ENCODE data around the gene CEP97.
A peak's percentile ranks its signal among the peaks of the same experiment; 100 is the strongest.
"Not testable (repeated sequence)": the region's sequence is repeated elsewhere in the genome, so short reads cannot be mapped to it uniquely, and the experiment has no call there.

CEP97 gene, protein sequence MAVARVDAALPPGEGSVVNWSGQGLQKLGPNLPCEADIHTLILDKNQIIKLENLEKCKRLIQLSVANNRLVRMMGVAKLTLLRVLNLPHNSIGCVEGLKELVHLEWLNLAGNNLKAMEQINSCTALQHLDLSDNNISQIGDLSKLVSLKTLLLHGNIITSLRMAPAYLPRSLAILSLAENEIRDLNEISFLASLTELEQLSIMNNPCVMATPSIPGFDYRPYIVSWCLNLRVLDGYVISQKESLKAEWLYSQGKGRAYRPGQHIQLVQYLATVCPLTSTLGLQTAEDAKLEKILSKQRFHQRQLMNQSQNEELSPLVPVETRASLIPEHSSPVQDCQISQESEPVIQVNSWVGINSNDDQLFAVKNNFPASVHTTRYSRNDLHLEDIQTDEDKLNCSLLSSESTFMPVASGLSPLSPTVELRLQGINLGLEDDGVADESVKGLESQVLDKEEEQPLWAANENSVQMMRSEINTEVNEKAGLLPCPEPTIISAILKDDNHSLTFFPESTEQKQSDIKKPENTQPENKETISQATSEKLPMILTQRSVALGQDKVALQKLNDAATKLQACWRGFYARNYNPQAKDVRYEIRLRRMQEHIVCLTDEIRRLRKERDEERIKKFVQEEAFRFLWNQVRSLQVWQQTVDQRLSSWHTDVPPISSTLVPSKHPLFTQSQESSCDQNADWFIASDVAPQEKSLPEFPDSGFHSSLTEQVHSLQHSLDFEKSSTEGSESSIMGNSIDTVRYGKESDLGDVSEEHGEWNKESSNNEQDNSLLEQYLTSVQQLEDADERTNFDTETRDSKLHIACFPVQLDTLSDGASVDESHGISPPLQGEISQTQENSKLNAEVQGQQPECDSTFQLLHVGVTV

DNA sequence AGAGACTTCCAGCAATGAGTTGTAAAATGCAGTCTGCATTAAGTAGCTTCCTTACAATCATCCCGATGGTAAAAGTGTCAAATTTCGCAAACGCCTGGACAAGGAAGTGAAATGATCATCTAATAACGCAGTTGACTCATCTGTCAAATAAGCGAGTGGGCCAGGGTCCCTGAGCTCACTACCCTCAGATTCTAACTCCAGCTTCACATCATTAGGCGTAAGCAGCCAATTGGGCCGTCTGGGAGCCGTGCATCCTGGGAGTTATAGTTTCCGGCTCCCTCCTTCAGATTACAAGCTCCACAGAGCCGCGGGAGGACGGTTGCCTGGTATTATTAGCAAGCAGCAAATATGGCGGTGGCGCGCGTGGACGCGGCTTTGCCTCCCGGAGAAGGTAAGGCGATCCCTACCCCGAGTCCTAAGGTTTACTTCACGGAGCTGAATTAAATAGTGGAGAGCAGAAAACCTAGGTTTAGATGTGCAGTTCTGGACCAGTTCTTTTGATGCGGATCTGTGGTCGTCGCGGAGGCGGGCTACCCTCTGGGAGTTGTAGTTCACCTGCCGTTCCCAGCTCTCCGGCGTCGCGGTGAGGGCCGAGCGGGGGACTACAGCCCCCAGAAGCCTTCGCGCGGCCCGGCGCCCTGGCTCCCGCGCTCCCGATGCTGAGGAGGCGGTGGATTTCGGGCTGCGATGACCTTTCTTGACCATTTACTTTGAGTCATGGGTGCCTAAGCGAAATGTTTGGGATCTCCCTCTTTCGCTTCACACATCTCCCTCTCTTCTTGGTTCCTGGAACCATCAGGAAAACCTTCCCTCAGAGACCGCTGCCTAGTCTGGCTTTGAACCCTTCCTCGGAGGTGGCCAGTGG lies at the start of gene CEP97:
Gene CEP97 (plus strand): TSS at position 286 of the 865 bp plus-strand sequence. CDS start 63 bp downstream, at position 349.
- peak; percentile 90 for DNase-seq (ENCODE audit: low read depth)

DNA sequence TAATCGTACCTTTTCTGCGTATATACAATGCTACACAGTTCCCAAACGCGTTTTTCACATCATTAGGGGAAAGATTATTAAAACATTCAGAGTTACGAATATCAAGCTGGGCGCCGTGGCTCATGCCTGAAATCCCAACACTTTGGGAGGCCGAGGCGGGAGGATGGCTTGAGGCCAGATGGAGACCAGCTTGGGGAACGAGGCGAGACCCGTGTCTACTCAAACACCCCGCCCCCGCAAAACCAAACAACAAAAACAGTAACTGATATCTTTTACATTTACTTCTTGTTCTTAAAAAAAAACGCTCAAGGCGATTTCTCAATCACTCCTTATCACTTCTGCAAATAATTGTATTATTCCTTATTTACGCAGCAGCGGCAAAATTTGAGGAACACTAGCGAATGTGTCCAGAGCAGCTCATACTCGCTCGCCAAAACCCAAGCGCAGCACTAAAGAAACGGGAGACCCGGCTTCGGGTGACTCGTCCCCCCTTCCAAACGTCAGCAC lies 48.7 kb upstream of the CEP97 start:
- DNase-seq (ENCODE audit: low read depth), result no peak

DNA sequence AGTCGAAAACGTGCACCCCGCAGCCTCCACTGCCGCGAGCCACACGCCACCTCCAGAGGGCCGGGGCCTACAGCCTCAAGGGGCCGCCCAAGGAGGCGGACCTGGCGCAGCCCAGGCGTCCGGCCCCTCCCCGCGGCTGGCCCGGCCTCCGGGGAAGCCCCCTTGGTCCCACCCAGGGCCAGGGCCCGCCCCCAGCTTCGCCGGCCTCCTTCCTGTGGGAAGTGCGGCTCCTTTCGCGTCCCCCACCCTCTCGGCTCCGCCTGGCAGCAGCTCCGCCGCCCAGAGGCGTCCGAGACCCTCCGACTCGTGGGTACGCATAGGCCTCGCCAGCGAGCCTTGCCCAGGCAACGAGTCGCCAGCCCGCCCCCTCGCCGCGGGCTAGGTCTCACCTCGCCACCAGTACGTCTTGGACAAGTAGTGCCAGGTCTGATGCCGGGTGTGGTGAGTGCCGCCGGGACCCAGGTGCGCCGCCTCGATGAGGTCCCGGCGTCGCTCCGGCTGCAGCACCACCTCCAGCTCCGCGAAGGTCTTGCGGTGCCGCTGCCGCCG lies 48.1 kb upstream of the CEP97 start:
- DNase-seq (ENCODE audit: low read depth), result peak; percentile 87

DNA sequence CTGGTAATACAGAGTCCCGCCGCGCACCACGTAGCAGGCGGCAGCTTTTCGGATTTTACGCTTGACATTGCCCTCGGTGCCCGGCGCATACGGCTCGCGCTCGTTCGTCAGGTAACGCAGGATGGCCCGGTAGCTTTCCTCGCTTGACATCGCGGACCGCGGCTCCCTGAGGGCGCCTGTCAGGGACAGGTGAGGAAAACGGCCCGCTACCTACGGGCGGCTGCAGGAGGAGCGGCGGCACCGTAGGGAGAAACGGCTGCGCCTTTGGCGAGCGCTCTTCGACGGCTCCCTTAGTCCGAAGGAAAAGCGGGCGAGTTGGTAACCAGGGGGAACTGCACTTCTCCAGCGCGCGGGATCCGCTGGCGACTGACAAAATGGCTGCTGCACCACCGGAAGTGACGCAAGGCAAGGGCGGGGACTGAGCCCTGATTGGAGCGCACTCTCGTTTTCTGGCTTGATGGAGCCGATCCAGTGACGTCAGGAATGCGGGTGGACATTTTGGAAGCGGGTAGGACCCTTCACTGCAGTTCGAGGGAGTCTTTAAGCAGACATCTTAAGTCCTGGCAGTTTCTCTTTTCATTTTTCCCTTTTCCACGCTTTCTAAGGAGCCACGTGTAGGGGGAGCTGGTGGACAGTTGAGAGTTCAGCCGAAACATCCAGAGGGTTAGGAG lies 47.5 kb upstream of the CEP97 start, which contains the start of gene ZBTB11:
Gene ZBTB11 (minus strand): TSS at position 368 of the 671 bp plus-strand sequence. CDS start 218 bp downstream, at position 150.
- DNase-seq (ENCODE audit: low read depth), result peak; percentile 100

DNA sequence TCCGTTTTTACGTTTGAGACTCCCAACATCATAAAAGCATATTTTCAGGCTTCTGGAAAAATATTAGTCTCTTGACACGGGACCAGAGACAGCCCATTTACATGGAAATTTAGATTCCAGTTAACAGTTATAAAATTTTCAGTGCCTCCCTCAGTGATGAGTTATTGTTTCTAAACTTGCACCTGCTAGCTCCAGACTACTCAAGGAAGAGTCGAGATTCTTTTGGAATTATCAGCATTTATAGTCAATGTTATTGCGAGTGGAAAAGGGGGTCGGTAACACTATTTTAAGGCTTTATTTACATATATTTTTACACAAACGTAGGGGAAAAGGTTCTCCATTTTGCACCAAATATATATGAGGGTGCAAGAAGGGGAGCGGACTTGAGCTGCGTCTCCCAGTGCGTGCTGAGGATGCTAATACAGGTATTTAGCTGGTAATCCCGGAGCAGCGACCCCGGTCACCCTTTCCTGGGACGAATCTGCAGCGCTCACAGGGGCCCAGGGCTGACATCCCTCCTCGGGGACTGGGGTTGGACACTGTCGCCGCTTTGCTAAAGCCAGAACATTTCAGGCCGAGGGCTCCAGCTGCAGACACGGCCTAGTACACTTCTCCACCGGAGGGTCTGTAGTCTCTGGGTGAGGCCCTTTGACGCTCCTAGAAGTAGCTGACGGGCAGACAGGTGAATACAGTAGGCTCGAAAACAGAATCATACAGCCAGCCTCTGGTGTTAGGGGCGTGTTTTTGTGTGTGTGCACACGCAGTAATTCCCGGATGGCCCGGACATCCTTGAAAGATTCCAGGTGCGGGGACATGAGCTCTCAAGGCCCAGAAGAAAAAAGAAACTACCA lies 46.8 kb upstream of the CEP97 start:
- DNase-seq (ENCODE audit: low read depth), result no peak

DNA sequence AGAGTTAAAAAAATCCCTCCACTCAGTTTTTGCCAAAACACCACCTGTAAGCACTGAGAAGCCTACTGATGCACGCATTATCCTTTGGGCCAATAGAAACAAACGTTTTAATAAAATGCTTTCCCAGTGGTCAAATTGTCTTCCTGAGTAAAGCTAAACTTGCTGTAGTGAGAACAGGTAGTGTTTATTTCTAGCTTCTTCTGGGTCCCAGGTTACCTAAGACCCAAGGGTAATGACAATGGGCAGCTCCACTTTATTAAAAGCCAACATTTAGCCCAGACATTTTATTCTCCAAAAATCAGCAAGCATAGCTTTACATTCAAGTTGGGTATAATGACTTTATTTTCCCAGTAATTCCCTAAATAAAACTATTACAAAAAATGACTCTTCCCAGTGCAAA lies 45.6 kb upstream of the CEP97 start:
- DNase-seq (ENCODE audit: low read depth), result not testable (repeated sequence)

DNA sequence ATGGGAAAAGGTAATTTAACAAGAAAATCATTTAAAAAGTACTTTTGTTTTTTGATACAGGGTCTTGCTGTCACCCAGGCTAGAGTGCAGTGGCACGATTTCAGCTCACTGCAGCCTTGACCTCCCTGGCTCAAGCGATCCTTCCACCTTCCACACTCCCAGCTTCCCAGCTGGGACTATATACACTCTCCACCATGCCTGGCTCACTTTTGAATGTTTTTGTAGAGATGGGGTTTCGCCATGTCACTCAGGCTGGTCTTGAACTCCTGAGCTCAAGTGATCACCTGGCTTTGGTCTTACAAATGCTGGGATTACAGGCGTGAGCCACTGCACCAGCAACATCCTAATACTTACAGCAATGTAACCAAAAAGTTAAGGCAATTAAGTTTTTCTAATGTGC lies 43.9 kb upstream of the CEP97 start:
- no peak for DNase-seq (ENCODE audit: low read depth)

DNA sequence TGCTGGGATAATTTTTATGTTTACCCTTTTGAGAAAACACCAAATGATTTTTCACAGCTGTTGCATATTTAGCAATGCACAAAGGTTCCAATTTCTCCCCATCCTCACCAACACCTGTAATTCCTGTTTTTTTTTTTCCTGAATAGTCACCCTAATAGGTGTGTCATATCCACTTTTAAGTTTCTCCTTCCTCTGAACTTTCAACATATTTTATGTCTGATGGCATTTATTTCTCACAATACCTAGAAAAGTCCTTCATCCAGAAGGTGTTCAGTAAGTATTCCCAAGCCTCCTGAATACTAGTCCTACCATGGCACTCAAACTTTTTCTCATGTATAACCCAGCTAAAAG lies 39.4 kb upstream of the CEP97 start:
- no peak for DNase-seq (ENCODE audit: low read depth)

DNA sequence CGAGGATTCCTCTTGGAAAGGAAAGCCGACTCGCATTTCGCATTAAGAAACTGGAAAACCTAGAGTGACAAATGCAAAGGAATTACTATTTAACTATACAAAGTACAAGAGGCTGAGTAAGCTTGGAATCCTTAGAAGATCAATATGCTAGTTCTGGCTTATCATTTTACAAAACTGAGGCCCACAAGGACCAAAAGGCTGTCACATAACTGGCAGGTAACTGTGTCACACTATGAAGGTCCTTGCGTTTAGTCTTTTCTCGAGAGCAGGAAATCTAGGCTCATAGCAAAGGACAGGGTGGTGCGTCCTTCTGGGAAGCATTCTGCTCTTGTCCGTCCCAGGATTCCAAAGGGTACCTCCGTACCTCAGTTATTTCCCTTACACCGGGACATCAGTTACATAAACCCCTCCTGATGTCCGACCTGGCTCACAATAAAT lies 38.5 kb upstream of the CEP97 start:
- DNase-seq (ENCODE audit: low read depth), result no peak

DNA sequence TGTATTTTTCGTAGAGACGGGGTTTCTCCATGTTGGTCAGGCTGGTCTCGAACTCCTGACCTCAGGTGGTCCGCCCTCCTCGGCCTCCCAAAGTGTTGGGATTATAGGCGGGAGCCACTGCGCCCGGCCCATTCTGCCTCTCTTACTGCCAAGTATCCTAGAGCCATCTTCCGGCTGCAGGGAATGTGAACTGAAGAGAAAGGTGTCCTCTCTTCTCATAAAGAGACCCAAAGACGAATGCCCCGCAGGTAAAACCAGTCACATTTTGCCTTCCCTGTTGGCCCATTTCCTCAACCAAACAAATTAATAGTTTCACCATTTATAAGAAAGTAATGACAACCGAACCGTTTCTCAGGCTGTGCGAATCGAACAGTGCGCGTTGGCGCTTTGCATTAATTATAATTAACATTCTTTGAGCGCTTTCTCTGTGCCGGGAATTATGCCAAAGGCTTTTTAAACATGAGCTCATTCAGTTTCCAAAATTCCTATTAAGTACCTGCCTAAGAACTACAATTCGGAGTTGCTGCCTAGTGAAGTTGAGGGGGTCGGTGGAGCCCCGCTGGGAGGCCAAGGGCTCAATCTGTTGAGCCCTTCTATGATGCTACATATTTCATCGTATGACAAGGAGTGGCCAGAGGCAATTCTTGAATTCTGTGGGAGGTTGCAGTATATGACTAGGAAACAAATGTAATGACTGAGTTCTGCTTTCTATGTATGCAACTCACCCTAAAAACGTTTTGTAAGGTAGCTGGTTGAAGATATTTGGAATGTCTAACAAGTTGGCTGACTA lies 37.1 kb upstream of the CEP97 start:
- DNase-seq (ENCODE audit: low read depth), result no peak

DNA sequence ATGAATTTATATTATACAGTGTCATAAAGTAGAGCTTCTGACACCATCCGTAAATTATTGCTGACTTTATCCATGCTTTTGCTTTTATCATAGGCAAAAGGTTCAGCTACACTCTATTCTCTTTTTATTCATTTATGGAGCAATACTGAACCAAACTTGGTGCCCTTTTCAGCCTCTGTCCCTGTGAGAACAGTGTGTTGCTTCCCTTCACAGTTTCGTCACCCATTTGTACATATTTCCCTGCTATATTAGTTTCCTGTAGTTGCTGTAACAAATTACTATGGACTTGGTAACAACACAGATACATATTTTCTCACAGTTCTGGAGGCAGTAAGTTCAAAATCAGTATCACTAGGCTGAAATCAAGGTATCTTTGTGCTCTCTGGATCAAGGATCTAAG lies 35.1 kb upstream of the CEP97 start:
- DNase-seq (ENCODE audit: low read depth), result no peak

DNA sequence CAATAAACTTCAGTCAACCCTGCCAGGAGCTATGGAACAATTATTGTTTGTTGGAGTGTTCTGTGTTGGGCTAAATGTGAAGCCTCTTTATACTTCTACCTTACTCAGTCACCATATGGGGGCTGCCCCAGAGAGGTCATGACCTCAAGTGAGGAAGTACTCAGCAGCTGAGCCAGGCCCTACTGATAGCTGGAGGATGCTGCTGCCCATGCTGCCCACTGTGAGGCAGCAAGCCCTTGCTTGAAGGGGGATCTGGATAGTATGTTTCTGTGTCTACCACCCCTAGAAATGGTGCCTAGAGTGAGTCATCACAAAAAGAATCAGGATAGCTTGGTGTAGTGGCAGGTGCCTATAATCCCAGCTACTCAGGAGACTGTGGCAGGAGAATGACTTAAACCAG lies 33.4 kb upstream of the CEP97 start:
- no peak for DNase-seq (ENCODE audit: low read depth)

DNA sequence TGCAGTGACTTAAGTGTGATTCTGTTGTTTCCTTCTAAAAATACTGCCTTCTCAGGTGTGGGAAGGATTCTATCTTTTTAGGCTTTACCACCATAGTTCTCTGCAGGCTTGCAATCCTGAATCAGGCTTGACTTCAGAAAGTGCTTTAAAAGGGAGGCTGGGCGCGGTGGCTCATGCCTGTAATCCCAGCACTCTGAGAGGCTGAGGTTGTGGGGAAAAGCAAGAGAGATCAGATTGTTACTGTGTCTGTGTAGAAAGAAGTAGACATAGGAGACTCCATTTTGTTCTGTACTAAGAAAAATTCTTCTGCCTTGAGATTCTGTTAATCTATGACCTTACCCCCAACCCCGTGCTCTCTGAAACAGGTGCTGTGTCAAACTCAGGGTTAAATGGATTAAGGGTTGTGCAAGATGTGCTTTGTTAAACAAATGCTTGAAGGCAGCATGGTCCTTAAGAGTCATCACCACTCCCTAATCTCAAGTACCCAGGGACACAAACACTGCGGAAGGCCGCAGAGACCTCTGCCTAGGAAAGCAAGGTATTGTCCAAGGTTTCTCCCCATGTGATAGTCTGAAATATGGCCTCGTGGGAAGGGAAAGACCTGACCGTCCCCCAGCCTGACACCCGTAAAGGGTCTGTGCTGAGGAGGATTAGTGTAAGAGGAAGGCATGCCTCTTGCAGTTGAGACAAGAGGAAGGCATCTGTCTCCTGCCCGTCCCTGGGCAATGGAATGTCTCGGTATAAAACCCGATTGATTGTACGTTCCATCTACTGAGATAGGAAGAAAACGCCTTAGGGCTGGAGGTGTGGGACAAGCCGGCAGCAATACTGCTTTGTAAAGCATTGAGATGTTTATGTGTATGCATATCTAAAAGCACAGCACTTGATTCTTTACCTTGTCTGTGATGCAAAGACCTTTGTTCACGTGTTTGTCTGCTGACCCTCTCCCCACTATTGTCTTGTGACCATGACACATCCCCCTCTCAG lies 32.4 kb upstream of the CEP97 start:
- not testable (repeated sequence) for DNase-seq (ENCODE audit: low read depth)

DNA sequence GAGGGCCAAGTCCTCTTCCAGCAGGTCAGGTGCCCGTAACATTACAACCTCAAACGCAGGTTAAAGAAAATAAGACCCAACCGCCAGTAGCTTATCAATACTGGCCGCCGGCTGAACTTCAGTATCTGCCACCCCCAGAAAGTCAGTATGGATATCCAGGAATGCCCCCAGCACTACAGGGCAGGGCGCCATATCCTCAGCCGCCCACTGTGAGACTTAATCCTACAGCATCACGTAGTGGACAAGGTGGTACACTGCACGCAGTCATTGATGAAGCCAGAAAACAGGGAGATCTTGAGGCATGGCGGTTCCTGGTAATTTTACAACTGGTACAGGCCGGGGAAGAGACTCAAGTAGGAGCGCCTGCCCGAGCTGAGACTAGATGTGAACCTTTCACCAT lies 30.9 kb upstream of the CEP97 start:
- DNase-seq (ENCODE audit: low read depth), result peak; percentile 21

DNA sequence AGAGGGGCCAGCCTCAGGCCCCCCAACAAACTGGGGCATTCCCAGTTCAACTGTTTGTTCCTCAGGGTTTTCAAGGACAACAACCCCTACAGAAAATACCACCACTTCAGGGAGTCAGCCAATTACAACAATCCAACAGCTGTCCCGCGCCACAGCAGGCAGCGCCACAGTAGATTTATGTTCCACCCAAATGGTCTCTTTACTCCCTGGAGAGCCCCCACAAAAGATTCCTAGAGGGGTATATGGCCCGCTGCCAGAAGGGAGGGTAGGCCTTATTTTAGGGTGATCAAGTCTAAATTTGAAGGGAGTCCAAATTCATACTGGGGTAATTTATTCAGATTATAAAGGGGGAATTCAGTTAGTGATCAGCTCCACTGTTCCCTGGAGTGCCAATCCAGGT lies 29.6 kb upstream of the CEP97 start:
- not testable (repeated sequence) for DNase-seq (ENCODE audit: low read depth)

DNA sequence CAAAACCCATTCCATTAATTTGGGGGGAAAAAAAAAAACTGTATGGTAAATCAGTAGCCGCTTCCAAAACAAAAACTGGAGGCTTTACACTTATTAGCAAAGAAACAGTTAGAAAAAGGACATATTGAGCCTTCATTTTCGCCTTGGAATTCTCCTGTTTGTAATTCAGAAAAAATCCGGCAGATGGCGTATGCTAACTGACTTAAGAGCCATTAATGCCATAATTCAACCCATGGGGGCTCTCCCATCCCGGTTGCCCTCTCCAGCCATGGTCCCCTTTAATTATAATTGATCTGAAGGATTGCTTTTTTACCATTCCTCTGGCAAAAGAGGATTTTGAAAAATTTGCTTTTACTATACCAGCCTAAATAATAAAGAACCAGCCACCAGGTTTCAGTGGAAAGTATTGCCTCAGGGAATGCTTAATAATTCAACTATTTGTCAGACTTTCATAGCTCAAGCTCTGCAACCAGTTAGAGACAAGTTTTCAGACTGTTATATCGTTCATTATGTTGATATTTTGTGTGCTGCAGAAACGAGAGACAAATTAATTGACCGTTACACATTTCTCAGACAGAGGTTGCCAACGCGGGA lies 28.5 kb upstream of the CEP97 start:
- DNase-seq (ENCODE audit: low read depth), result peak; percentile 44
